HCT116 (cell line): Measurements from ENCODE around the gene ABCC1. TPM values are rescaled to one million over a fixed set of nuclear protein-coding genes. Genes with fewer than 3 reads are reported as not detected.

Experiments
- ATAC-seq: fragments of 200-7000 bp; cut with Tn5 transposase; 2 replicates; pipeline ENCODE4 v1.9.1; 2020; ENCODE audit warnings: mild to moderate bottlenecking, moderate library complexity
- BruUV-seq: library from RNA; stranded (reverse); fragments of 400-500 nt; replicated peaks from 2 replicates; lab custom pipeline; 2021; lab: Mats Ljungman, UMichigan
- CTCF ChIA-PET: fragments of 300-600 bp; sonication (Branson Sonifier 250); formaldehyde crosslinking; loops from one replicate; lab custom pipeline; 2021; ENCODE audit warnings: antibody characterized with exemption; lab: Charles Lee
- POLR2A ChIA-PET: fragments of 300-600, 350-600 bp; sonication (Branson Sonifier 250); formaldehyde crosslinking; loops from one replicate; lab custom pipeline; 2021; ENCODE audit warnings: antibody characterized with exemption; lab: Charles Lee
- RAD21 ChIA-PET, 2 experiments: fragments of 300-600 bp; sonication (Branson Sonifier 250); formaldehyde crosslinking; loops; one replicate each; lab custom pipeline; 2023; ENCODE audit warnings: low total read pairs in 2 of 2; ENCODE audit not compliant: uncharacterized antibody in 2 of 2, unreplicated experiment in 2 of 2, low non-redundant PET in 1 of 2; lab: Charles Lee
- DNase-seq: peaks from one replicate; pipeline ENCODE4 v3.0.0-alpha.2; 2010; ENCODE audit warnings: low read depth, low spot score
- H2AFZ ChIP-seq: fragments of 200-600 bp; shearing (Covaris generic), sonication (generic); 2 replicates; pipeline ENCODE4 v1.6.1; 2017; ENCODE audit warnings: low read depth, mixed run types, mixed read lengths, antibody characterized with exemption, low read length; ENCODE audit not compliant: poor library complexity, severe bottlenecking
- H3K27ac ChIP-seq: 2 replicates; pipeline ENCODE4 v1.5.1; 2012; ENCODE audit warnings: low read depth, low read length
- H3K27me3 ChIP-seq: fragments of 200-600 bp; sonication (generic); 2 replicates; pipeline ENCODE4 v1.6.1; 2016; ENCODE audit warnings: mixed run types, low read length, mixed read lengths; ENCODE audit not compliant: insufficient read depth
- H3K36me3 ChIP-seq, 2 experiments: fragments of 200-500 bp in 1 of 2; fragments of 200-600 bp in 1 of 2; sonication (Bioruptor generic) in 1 of 2; sonication (generic) in 1 of 2; 2 replicates each; pipeline versions ENCODE4 v1.5.1 to v1.6.1; 2014 to 2016; ENCODE audit warnings: low read length in 2 of 2, inconsistent platforms in 1 of 2, mixed read lengths in 1 of 2, mixed run types in 1 of 2; ENCODE audit not compliant: insufficient read depth in 2 of 2, control insufficient read depth in 1 of 2
- H3K4me1 ChIP-seq, 2 experiments: fragments of 200-600 bp in 1 of 2; sonication (generic) in 1 of 2; 2 replicates each; pipeline versions ENCODE4 v1.5.1 to v1.6.1; 2012 to 2017; ENCODE audit warnings: low read length in 2 of 2, inconsistent platforms in 1 of 2, mild to moderate bottlenecking in 1 of 2, mixed read lengths in 1 of 2, mixed run types in 1 of 2, moderate library complexity in 1 of 2; ENCODE audit not compliant: insufficient read depth in 2 of 2, control insufficient read depth in 1 of 2
- H3K4me2 ChIP-seq: fragments of 200-600 bp; sonication (generic); 2 replicates; pipeline ENCODE4 v1.6.1; 2017; ENCODE audit warnings: mixed run types, low read length, mixed read lengths
- H3K4me3 ChIP-seq, 2 experiments: fragments of 200-600 bp in 1 of 2; sonication (generic) in 1 of 2; replicated peaks in 1 of 2; 2 replicates each; pipeline ENCODE4 v1.5.1; 2011 to 2016; ENCODE audit warnings: low read length in 2 of 2, control low read depth in 1 of 2, low read depth in 1 of 2, mild to moderate bottlenecking in 1 of 2, mixed read lengths in 1 of 2, mixed run types in 1 of 2
- H3K79me2 ChIP-seq: fragments of 200-600 bp; sonication (generic); 2 replicates; pipeline ENCODE4 v1.6.1; 2017; ENCODE audit warnings: mild to moderate bottlenecking, mixed run types, low read length, moderate library complexity, mixed read lengths; ENCODE audit not compliant: insufficient read depth
- H3K9ac ChIP-seq: fragments of 200-600 bp; sonication (generic); 2 replicates; pipeline ENCODE4 v1.6.1; 2016; ENCODE audit warnings: low read length, mixed read lengths
- H3K9me2 ChIP-seq: fragments of 200-600 bp; sonication (generic), shearing (Covaris generic); 2 replicates; pipeline ENCODE4 v1.6.1; 2017; ENCODE audit warnings: mixed run types, mild to moderate bottlenecking, moderate library complexity; ENCODE audit not compliant: insufficient read depth
- H3K9me3 ChIP-seq, 2 experiments: fragments of 200-500 bp in 1 of 2; fragments of 200-600 bp in 1 of 2; sonication (Bioruptor generic) in 1 of 2; sonication (generic) in 1 of 2; 2 replicates each; pipeline ENCODE4 v1.6.1; 2014 to 2017; ENCODE audit warnings: low read length in 2 of 2, mixed read lengths in 2 of 2, inconsistent platforms in 1 of 2, low read depth in 1 of 2, mild to moderate bottlenecking in 1 of 2, mixed run types in 1 of 2, moderate library complexity in 1 of 2; ENCODE audit not compliant: control insufficient read depth in 1 of 2, insufficient read depth in 1 of 2
- H4K20me1 ChIP-seq: fragments of 200-600 bp; sonication (generic), shearing (Covaris generic); 2 replicates; pipeline ENCODE4 v1.6.1; 2017; ENCODE audit warnings: mixed run types, mild to moderate bottlenecking, moderate library complexity; ENCODE audit not compliant: insufficient read depth
- ATF3 ChIP-seq: IDR thresholded peaks from 2 replicates; pipeline ENCODE4 v1.6.1; 2012
- CTCF ChIP-seq, 3 experiments: fragments of 200-600 bp in 1 of 3; sonication (generic) in 1 of 3; IDR thresholded peaks in 2 of 3; conservative IDR thresholded peaks in 1 of 3; 2 replicates each; pipeline ENCODE4 v1.5.1; 2012 to 2017; ENCODE audit warnings: low read depth in 2 of 3, low read length in 2 of 3, antibody characterized with exemption in 1 of 3, borderline replicate concordance in 1 of 3, control low read depth in 1 of 3, mild to moderate bottlenecking in 1 of 3, mixed read lengths in 1 of 3, mixed run types in 1 of 3, moderate library complexity in 1 of 3; ENCODE audit not compliant: insufficient read depth in 1 of 3
- EGR1 ChIP-seq: IDR thresholded peaks from 2 replicates; pipeline ENCODE4 v1.6.1; 2012; ENCODE audit warnings: low read depth
- ELF1 ChIP-seq: IDR thresholded peaks from 2 replicates; pipeline ENCODE4 v1.6.1; 2012; ENCODE audit warnings: low read depth, borderline replicate concordance
- EZH2 ChIP-seq: fragments of 200-600 bp; sonication (generic); IDR thresholded peaks from 2 replicates; pipeline ENCODE4 v1.6.1; 2017; ENCODE audit warnings: antibody characterized with exemption, mixed run types
- EZH2phosphoT487 ChIP-seq: fragments of 200-600 bp; IDR thresholded peaks from 2 replicates; pipeline ENCODE4 v1.6.1; 2018; ENCODE audit warnings: antibody characterized with exemption, borderline replicate concordance
- FOSL1 ChIP-seq: IDR thresholded peaks from 2 replicates; pipeline ENCODE4 v1.6.1; 2012; ENCODE audit warnings: low read depth
- JUND ChIP-seq: IDR thresholded peaks from 2 replicates; pipeline ENCODE4 v1.6.1; 2012
- POLR2A ChIP-seq: IDR thresholded peaks from 2 replicates; pipeline ENCODE4 v1.7.0; 2011; ENCODE audit warnings: borderline replicate concordance; ENCODE audit not compliant: insufficient read depth, insufficient read length; ENCODE audit errors: extremely low read depth
- POLR2AphosphoS5 ChIP-seq: IDR thresholded peaks from 2 replicates; pipeline ENCODE4 v1.6.1; 2011; ENCODE audit warnings: mild to moderate bottlenecking, low read depth, low read length, moderate library complexity
- RAD21 ChIP-seq: IDR thresholded peaks from 2 replicates; pipeline ENCODE4 v1.6.1; 2012; ENCODE audit warnings: low read depth, mild to moderate bottlenecking
- SRF ChIP-seq: IDR thresholded peaks from 2 replicates; pipeline ENCODE4 v1.6.1; 2012; ENCODE audit warnings: low read depth
- TCF7L2 ChIP-seq: IDR thresholded peaks from 2 replicates; pipeline ENCODE4 v1.7.0; 2011; ENCODE audit warnings: borderline replicate concordance, inconsistent platforms; ENCODE audit not compliant: insufficient read depth, insufficient read length; ENCODE audit errors: extremely low read depth
- ZBTB33 ChIP-seq: IDR thresholded peaks from 2 replicates; pipeline ENCODE4 v1.6.1; 2011; ENCODE audit warnings: mild to moderate bottlenecking, low read length, moderate library complexity; ENCODE audit not compliant: insufficient replicate concordance; ENCODE audit errors: extremely low read depth
- ZFX ChIP-seq: fragments of 450-650 bp; IDR thresholded peaks from 2 replicates; pipeline ENCODE4 v1.6.1; 2017
- ZNF274 ChIP-seq: fragments of 200-500 bp; sonication (Bioruptor generic); IDR thresholded peaks from 2 replicates; pipeline ENCODE4 v1.6.1; 2014; ENCODE audit warnings: mild to moderate bottlenecking, low read depth, low read length, inconsistent platforms
- intact Hi-C: fragments of 100-400 bp; cut with micrococcal nuclease; formaldehyde crosslinking; loops from 2 replicates; pipeline ENCODE4 v1.10.0; 2022
- total RNA-seq: library from RNA; stranded (reverse); gene quantifications from one replicate; pipeline ENCODE4 v1.2.1, GENCODE V29; 2021; ENCODE audit not compliant: unreplicated experiment

Gene ABCC1
- total RNA-seq, 1 experiment from 2014 or later = 61.9 TPM

GRCh38 chr16:16127469-16128116 lies 178.2 kb downstream of the ABCC1 start:
- Histone ChIP-seq H2AFZ (no peak overlapping the region), H3K4me2 (no peak overlapping the region), H3K79me2 (no peaks in the 10 kb centered on the region), H3K27me3 (no peaks in the 10 kb centered on the region), H3K4me1 (0 out of 4 replicates have a peak, but pooled peaks cover 0 to 3% of the 10 kb centered on the region in 2 experiments), H3K9me2 (no peaks in the 10 kb centered on the region), H3K27ac (no peak overlapping the region), H4K20me1 (no peaks in the 10 kb centered on the region), H3K9me3 (peaks cover 5 to 8% of the 10 kb centered on the region in 2 experiments; a peak in 2 of 4 replicates), H3K36me3 (peaks cover 29 to 42% of the 10 kb centered on the region in 2 experiments), H3K4me3 (no peak overlapping the region), H3K9ac (no peak overlapping the region)
- CTCF ChIA-PET = interaction anchor here (0.7 to 2.2 kb wide), 3 partner anchors 20 to 350 kb away, joined by 3 to 19 read pairs (median 13); no protein-coding TSS in a partner anchor
- POLR2A ChIA-PET = no interaction called here
- RAD21 ChIA-PET = interaction anchor here in 1 of 2 experiments (1.0 to 1.1 kb wide), 2 partner anchors 349 to 362 kb away, joined by 3 to 4 read pairs; no protein-coding TSS in a partner anchor
- TF ChIP-seq EZH2 (no peak), ZNF274 (no peak), FOSL1 (no peak), ELF1 (no peak), ATF3 (no peak), EZH2phosphoT487 (no peak), CTCF (IDR thresholded peaks at IDR 0.05 in 2 of 3, conservative IDR thresholded peaks at IDR 0.05 in 1 of 3; ENCODE audit: borderline replicate concordance in 1 of 3, insufficient read depth in 1 of 3, low read depth in 2 of 3, low read length in 2 of 3) (peak; percentile 71 to 81 (median 71); a peak in 5 of 6 replicates), JUND (no peak), RAD21 (peak; percentile 87), TCF7L2 (no peak), SRF (no peak), POLR2AphosphoS5 (no peak), ZFX (no peak), ZBTB33 (no peak), EGR1 (no peak), POLR2A (no peak)
- ATAC-seq (peak; percentile 93), DNase-seq (peak; percentile 48)
- no TSS peak for BruUV-seq
- intact Hi-C loops = loop anchor here (1.0 to 10.0 kb wide), 3 partner anchors 252 to 423 kb away; no protein-coding TSS in a partner anchor
